MCF 10A (cell line): ENCODE data around the gene ISG15. TPM values are rescaled to one million over a fixed set of nuclear protein-coding genes. Genes with fewer than 3 reads are reported as not detected.

Experiments
- BruUV-seq: library from RNA; stranded (reverse); fragments of 400-500 nt; replicated peaks from 2 replicates; lab custom pipeline; 2021; lab: Mats Ljungman, UMichigan
- CTCF ChIA-PET: fragments of 300-600 bp; sonication (Branson Sonifier 250); formaldehyde crosslinking; extraction: SDS; loops from one replicate; lab custom pipeline; 2021; ENCODE audit warnings: antibody characterized with exemption, inconsistent platforms; lab: Yijun Ruan, JAX
- POLR2A ChIA-PET: fragments of 300-600, 350-650 bp; sonication (Branson Sonifier 250); formaldehyde crosslinking; extraction: SDS; loops from one replicate; lab custom pipeline; 2020; ENCODE audit warnings: antibody characterized with exemption, inconsistent platforms; lab: Yijun Ruan, JAX
- DNase-seq: peaks from one replicate; pipeline ENCODE4 v3.0.0-alpha.2; 2018; ENCODE audit not compliant: unreplicated experiment
- H3K27ac Mint-ChIP-seq: one replicate; pipeline ENCODE4 v1.8.0; 2022; ENCODE audit warnings: mild to moderate bottlenecking, low read depth, mixed read lengths; ENCODE audit not compliant: unreplicated experiment
- H3K27me3 Mint-ChIP-seq: one replicate; pipeline ENCODE4 v1.8.0; 2022; ENCODE audit warnings: mixed read lengths; ENCODE audit not compliant: insufficient read depth, unreplicated experiment
- H3K36me3 Mint-ChIP-seq: one replicate; pipeline ENCODE4 v1.8.0; 2022; ENCODE audit warnings: mild to moderate bottlenecking, moderate library complexity, mixed read lengths; ENCODE audit not compliant: insufficient read depth, unreplicated experiment
- H3K4me1 Mint-ChIP-seq: one replicate; pipeline ENCODE4 v1.8.0; 2022; ENCODE audit warnings: mixed read lengths; ENCODE audit not compliant: insufficient read depth, unreplicated experiment
- H3K4me3 Mint-ChIP-seq: one replicate; pipeline ENCODE4 v1.8.0; 2022; ENCODE audit warnings: mild to moderate bottlenecking, moderate library complexity, mixed read lengths; ENCODE audit not compliant: unreplicated experiment
- H3K9me3 Mint-ChIP-seq: one replicate; pipeline ENCODE4 v1.8.0; 2022; ENCODE audit warnings: mixed read lengths; ENCODE audit not compliant: unreplicated experiment
- CTCF ChIP-seq: fragments of 200-600 bp; IDR thresholded peaks from one replicate; pipeline ENCODE4 v1.8.0; 2022; ENCODE audit warnings: antibody characterized with exemption, mild to moderate bottlenecking; ENCODE audit not compliant: unreplicated experiment
- intact Hi-C: fragments of 100-400 bp; cut with micrococcal nuclease; formaldehyde crosslinking; loops from 2 replicates; pipeline ENCODE4 v1.14.1; 2022
- total RNA-seq: library from RNA; stranded (reverse); gene quantifications from 2 replicates; pipeline ENCODE4 v1.2.3, GENCODE V29; 2022

The ISG15 gene
- total RNA-seq, 1 experiment from 2014 or later, result 7.4 TPM

GRCh38 chr1:995665-996633 is 17.3 kb upstream of the ISG15 start:
- intact Hi-C loops, result no loop called here

GRCh38 chr1:996851-997712 is 16.2 kb upstream of the ISG15 start:
- Mint-ChIP-seq H3K4me3 (no peak overlapping the region), H3K4me1 (peaks cover 12% of the 10 kb centered on the region), H3K27me3 (no peaks in the 10 kb centered on the region), H3K9me3 (peaks cover 7% of the 10 kb centered on the region), H3K36me3 (no peaks in the 10 kb centered on the region), H3K27ac (no peak overlapping the region)
- ChIA-PET CTCF (interaction anchor here (0.6 to 1.1 kb wide), 2 partner anchors 13 to 371 kb away, joined by 3 to 5 read pairs; no protein-coding TSS in a partner anchor), POLR2A (interaction anchor here (0.6 kb wide), 1 partner anchor 31 kb away, joined by 3 read pairs; the partner anchor contains the start of gene PLEKHN1)
- no peak for DNase-seq
- no TSS peak for BruUV-seq
- intact Hi-C loops, result no loop called here
- TF ChIP-seq CTCF, result no peak

More at GRCh38 chr1:995665-996633, 17.3 kb upstream of the ISG15 start:
- CTCF ChIA-PET, result interaction anchor here (1.6 to 4.8 kb wide), 2 partner anchors 12 to 24 kb away, joined by 3 to 34 read pairs; partner anchors contain the start of gene AGRN
- no TSS peak for BruUV-seq
- peaks cover 7% of the 10 kb centered on the region for H3K4me1 Mint-ChIP-seq
- H3K27ac Mint-ChIP-seq, result no peak overlapping the region
- DNase-seq, result no peak
- TF ChIP-seq CTCF, result no peak
- H3K4me3 Mint-ChIP-seq, result no peak overlapping the region
- peaks cover 11% of the 10 kb centered on the region for H3K9me3 Mint-ChIP-seq
- no peaks in the 10 kb centered on the region for H3K36me3 Mint-ChIP-seq
- POLR2A ChIA-PET, result interaction anchor here (1.4 kb wide), 1 partner anchor 12 kb away, joined by 3 read pairs; no protein-coding TSS in a partner anchor
- H3K27me3 Mint-ChIP-seq, result no peaks in the 10 kb centered on the region

GRCh38 chr1:997713-997992 is 15.6 kb upstream of the ISG15 start:
- no peaks in the 10 kb centered on the region for H3K27me3 Mint-ChIP-seq

More at GRCh38 chr1:997713-997992, 15.6 kb upstream of the ISG15 start:
- H3K4me3 Mint-ChIP-seq, result no peak overlapping the region
- no peaks in the 10 kb centered on the region for H3K36me3 Mint-ChIP-seq
- BruUV-seq, result no TSS peak
- ChIA-PET CTCF (interaction anchor here (0.6 to 1.1 kb wide), 2 partner anchors 13 to 371 kb away, joined by 3 to 5 read pairs; no protein-coding TSS in a partner anchor), POLR2A (interaction anchor here (0.6 kb wide), 1 partner anchor 31 kb away, joined by 3 read pairs; the partner anchor contains the start of gene PLEKHN1)
- DNase-seq, result no peak
- TF ChIP-seq CTCF, result no peak
- H3K4me1 Mint-ChIP-seq, result peaks cover 13% of the 10 kb centered on the region
- peaks cover 1% of the 10 kb centered on the region for H3K9me3 Mint-ChIP-seq
- intact Hi-C loops, result no loop called here
- H3K27ac Mint-ChIP-seq, result no peak overlapping the region
